NCI-H2171 treated with DMSO at 0.1 percent for 48 hours (cell line): Measurements from ENCODE around the gene CKMT2.
A peak's percentile ranks its signal among the peaks of the same experiment; 100 is the strongest.
"Not testable (repeated sequence)": the region's sequence is repeated elsewhere in the genome, so short reads cannot be mapped to it uniquely, and the experiment has no call there.

Source experiments
- DNase-seq: peaks from one replicate; lab custom pipeline; 2025; lab: John Stamatoyannopoulos, UW

Gene CKMT2

GRCh38 chr5:81251922-81252321 lies 18.8 kb downstream of the CKMT2 start:
- DNase-seq = no peak

- no peak for DNase-seq
Observed at GRCh38 chr5:81252904-81253303, 19.8 kb downstream of the CKMT2 start.

GRCh38 chr5:81253875-81254274 lies 20.8 kb downstream of the CKMT2 start:
- no peak for DNase-seq

- no peak for DNase-seq
Observed at GRCh38 chr5:81254886-81255559, 21.9 kb downstream of the CKMT2 start.

GRCh38 chr5:81256766-81257165 lies 23.6 kb downstream of the CKMT2 start:
- no peak for DNase-seq

- not testable (repeated sequence) for DNase-seq
Observed at GRCh38 chr5:81262796-81263195, 29.7 kb downstream of the CKMT2 start.

- no peak for DNase-seq
Observed at GRCh38 chr5:81265101-81265500, 32.0 kb downstream of the CKMT2 start.

GRCh38 chr5:81268521-81269196 lies 35.5 kb downstream of the CKMT2 start:
- DNase-seq = no peak

GRCh38 chr5:81269751-81270393 lies 36.8 kb downstream of the CKMT2 start:
- no peak for DNase-seq

- DNase-seq = not testable (repeated sequence)
Observed at GRCh38 chr5:81270394-81271027, 37.4 kb downstream of the CKMT2 start.

- no peak for DNase-seq
Observed at GRCh38 chr5:81283976-81284375, 50.9 kb downstream of the CKMT2 start.

GRCh38 chr5:81286059-81286617 lies 53.0 kb downstream of the CKMT2 start:
- no peak for DNase-seq

- no peak for DNase-seq
Observed at GRCh38 chr5:81288021-81288433, 54.9 kb downstream of the CKMT2 start.

- no peak for DNase-seq
Observed at GRCh38 chr5:81290146-81290545, 57.0 kb downstream of the CKMT2 start.

GRCh38 chr5:81292130-81292529 lies 59.0 kb downstream of the CKMT2 start:
- DNase-seq = no peak

GRCh38 chr5:81294021-81294420 lies 60.9 kb downstream of the CKMT2 start:
- DNase-seq = not testable (repeated sequence)

GRCh38 chr5:81297531-81297930 lies 64.4 kb downstream of the CKMT2 start:
- no peak for DNase-seq

GRCh38 chr5:81300921-81301270 lies 67.8 kb downstream of the CKMT2 start:
- no peak for DNase-seq

- peak; percentile 85 for DNase-seq
Observed at GRCh38 chr5:81301271-81302015, 68.3 kb downstream of the CKMT2 start, which contains the start of gene ZCCHC9. Gene ZCCHC9, plus strand, starts transcription at chr5:81301587. Its CDS starts 3,171 bp downstream, at chr5:81304758.

- DNase-seq = no peak
Observed at GRCh38 chr5:81302596-81302995, 69.5 kb downstream of the CKMT2 start.

GRCh38 chr5:81303563-81303962 lies 70.4 kb downstream of the CKMT2 start:
- no peak for DNase-seq

- no peak for DNase-seq
Observed at GRCh38 chr5:81305785-81306184, 72.7 kb downstream of the CKMT2 start.
